Peyer's patch (tissue), 4 donors: ENCODE measurements around the gene DEGS2.

Experiments
- POLR2A ChIP-seq, 2 donors: fragments of 450-650 bp; IDR thresholded peaks; one replicate each; pipeline ENCODE4 v1.5.1; 2017; ENCODE audit warnings: antibody characterized with exemption in 2 of 2, mild to moderate bottlenecking in 2 of 2, moderate library complexity in 2 of 2
- TF ChIP-seq, protein P1 (sequence below), 6 experiments: fragments of 450-650 bp in 4 of 6; fragments of 200-600 bp in 2 of 6; sonication (generic) in 1 of 6; IDR thresholded peaks; one replicate each; pipeline ENCODE4 v1.5.1; 2017 to 2019; ENCODE audit warnings: antibody characterized with exemption in 6 of 6, mild to moderate bottlenecking in 3 of 6, moderate library complexity in 1 of 6

DNA sequence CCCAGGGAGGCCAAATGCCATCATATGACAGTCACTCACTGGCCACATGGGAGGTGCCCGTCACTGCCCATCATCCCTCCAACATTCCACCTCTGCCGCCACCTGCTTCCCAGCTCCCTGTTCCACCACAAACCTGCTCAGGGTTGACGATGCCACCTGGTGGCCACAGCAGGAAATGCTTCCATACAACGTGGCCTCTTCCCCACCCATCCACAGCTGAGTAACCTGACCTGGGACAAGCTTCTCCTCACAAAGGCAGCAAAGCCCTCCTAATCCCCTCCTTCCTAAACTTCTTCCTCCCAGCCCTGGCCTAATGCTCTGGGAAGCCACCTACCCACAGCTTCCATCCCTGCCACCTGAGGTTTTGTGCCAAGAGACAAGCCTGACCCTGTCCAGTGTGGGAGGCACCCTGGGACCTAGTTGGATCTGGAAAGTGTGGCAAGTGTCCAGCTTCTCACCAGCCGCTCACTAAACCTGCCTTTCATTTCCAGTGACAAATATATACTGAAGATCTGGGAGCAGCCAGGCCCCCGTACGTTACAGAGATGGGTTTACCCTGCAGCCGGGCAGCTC, 4.3 kb downstream of the DEGS2 start:
- TF ChIP-seq, protein P1, sequence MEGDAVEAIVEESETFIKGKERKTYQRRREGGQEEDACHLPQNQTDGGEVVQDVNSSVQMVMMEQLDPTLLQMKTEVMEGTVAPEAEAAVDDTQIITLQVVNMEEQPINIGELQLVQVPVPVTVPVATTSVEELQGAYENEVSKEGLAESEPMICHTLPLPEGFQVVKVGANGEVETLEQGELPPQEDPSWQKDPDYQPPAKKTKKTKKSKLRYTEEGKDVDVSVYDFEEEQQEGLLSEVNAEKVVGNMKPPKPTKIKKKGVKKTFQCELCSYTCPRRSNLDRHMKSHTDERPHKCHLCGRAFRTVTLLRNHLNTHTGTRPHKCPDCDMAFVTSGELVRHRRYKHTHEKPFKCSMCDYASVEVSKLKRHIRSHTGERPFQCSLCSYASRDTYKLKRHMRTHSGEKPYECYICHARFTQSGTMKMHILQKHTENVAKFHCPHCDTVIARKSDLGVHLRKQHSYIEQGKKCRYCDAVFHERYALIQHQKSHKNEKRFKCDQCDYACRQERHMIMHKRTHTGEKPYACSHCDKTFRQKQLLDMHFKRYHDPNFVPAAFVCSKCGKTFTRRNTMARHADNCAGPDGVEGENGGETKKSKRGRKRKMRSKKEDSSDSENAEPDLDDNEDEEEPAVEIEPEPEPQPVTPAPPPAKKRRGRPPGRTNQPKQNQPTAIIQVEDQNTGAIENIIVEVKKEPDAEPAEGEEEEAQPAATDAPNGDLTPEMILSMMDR (IDR thresholded peaks at IDR 0.05) = peak in 5 of 6 experiments; percentile 16 to 86 (median 78)
- no peak for TF ChIP-seq POLR2A (IDR thresholded peaks at IDR 0.05)
